GM12865 (cell line): ENCODE results near the gene ZBTB1.

ENCODE experiments used
- DNase-seq: peaks from one replicate; pipeline ENCODE4 v3.0.0; 2010; ENCODE audit warnings: low read depth
- H3K4me3 ChIP-seq: 2 replicates; pipeline ENCODE4 v1.5.1; 2011; ENCODE audit warnings: mild to moderate bottlenecking, low read depth, low read length, control low read depth
- TF ChIP-seq, protein P1 (sequence below): IDR thresholded peaks from 2 replicates; pipeline ENCODE4 v1.5.1; 2011; ENCODE audit warnings: low read length, control low read depth, low read depth, inconsistent platforms; ENCODE audit not compliant: insufficient read depth; ENCODE audit errors: missing control alignments

Gene ZBTB1

DNA sequence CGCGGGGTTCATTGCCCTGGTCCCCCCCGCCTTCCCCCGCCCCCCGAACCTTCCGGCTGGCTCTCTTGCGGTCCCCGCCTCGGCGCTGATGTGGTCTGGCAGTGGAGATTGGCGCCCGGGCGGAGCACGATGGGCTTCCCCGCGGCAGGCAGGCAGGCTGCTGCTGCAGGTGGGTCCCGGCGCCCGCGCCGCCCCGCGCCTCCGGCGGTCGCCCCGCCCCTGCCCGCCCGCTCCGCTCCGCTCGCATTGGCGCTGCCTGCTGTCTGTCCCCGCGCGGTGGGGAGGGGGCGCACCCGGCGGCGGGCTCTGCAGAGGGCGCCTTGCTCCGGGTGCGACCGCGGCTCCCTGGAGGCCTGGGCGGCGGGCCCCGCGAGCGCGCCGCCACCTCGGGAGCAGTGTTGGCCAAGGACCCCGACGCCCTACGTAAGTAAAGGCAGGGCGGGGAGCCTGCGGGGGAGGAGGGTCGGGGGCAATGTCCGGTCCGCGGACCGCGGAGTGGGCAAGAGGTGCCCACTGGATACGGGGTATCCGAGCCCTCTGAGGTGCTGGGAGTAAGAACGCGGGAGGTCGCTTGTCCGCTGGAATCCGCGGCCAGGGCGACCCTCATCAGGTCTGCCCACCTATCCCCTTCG lies 39.3 kb upstream of the ZBTB1 start, which contains the start of gene AKAP5:
AKAP5 (plus strand) TSS at position 309 of the 632 bp plus-strand sequence. CDS start 2,896 bp downstream, outside the sequence.
- DNase-seq, result peak; percentile 74
- TF ChIP-seq, protein P1, sequence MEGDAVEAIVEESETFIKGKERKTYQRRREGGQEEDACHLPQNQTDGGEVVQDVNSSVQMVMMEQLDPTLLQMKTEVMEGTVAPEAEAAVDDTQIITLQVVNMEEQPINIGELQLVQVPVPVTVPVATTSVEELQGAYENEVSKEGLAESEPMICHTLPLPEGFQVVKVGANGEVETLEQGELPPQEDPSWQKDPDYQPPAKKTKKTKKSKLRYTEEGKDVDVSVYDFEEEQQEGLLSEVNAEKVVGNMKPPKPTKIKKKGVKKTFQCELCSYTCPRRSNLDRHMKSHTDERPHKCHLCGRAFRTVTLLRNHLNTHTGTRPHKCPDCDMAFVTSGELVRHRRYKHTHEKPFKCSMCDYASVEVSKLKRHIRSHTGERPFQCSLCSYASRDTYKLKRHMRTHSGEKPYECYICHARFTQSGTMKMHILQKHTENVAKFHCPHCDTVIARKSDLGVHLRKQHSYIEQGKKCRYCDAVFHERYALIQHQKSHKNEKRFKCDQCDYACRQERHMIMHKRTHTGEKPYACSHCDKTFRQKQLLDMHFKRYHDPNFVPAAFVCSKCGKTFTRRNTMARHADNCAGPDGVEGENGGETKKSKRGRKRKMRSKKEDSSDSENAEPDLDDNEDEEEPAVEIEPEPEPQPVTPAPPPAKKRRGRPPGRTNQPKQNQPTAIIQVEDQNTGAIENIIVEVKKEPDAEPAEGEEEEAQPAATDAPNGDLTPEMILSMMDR, result no peak
- H3K4me3 ChIP-seq, result peak within 1 kb of the TSS; percentile 54

DNA sequence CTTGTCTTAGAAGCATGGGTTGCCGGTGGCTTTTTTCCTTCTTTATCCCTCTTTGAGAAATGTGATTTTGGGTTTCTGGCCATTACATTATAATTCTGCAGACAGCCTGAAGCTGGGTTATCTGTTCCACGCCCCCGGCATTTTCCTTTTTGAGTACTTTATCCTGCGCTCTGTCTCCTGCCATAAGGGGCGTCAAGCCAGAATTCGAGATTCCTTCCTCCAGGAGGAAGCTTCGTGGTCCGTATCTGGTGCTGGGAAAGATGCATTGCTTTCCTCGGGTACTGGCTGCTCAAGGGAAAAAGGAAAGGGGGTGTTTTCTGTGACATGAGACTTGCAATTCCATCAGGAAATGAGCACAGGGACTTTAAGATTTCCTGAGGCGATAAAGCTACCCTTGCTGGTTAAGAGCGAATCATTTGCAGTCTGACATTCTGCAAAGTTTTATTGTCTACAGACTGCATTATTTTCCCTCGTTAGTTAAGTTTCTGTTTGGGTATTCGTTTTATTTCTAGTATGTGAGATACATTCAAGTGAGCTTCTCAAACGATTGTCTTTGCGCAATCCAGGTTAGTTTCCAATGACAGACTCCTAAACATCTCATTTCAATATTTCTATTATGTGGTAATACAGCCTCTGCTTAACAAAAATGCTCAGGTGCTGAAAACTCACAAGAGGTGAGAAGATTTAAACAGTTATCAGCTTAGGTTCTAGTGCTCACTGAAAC lies 38.6 kb upstream of the ZBTB1 start:
- no peak for DNase-seq
- TF ChIP-seq, protein P1, result no peak
- H3K4me3 ChIP-seq, result peak overlapping the region; percentile 54

DNA sequence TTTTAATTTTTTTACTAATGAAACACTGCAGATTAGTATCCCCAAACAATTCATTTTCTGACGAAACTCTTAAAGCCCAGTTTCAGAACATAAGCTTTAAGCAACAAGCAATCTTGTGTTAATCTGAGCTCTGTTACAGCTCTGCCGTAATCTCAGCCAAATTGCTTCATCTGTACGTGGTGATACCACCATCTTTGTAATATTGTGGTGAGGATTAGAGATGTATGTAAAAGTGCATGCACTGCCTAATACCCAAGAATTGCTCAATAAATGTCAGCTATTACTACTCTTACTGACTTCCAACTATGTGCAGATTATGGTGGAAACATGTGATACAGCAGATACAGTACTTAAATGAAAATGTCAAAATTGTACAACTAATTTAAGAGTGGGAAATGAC lies 37.5 kb upstream of the ZBTB1 start:
- H3K4me3 ChIP-seq, result no peak overlapping the region
- TF ChIP-seq, protein P1, result no peak
- no peak for DNase-seq

DNA sequence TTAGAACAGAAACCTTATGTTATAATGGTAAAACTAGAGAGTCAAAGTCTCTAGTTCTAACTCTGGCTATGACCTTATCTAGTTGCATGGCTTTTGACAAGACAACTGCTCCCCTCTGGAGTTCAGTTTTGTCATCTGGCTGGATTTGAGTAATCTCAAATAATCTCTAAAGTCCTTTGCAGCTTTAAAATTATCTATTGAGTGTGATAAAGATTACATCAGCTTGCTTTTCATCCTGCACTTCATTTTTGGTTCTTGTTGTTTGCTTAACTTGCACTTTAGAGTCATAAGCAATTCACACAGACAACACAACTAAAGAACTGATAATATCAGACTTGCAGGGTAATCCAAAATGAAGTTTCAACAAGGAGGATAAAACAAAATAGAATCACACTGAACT lies 37.0 kb upstream of the ZBTB1 start:
- no peak overlapping the region for H3K4me3 ChIP-seq
- TF ChIP-seq, protein P1, result no peak
- no peak for DNase-seq

DNA sequence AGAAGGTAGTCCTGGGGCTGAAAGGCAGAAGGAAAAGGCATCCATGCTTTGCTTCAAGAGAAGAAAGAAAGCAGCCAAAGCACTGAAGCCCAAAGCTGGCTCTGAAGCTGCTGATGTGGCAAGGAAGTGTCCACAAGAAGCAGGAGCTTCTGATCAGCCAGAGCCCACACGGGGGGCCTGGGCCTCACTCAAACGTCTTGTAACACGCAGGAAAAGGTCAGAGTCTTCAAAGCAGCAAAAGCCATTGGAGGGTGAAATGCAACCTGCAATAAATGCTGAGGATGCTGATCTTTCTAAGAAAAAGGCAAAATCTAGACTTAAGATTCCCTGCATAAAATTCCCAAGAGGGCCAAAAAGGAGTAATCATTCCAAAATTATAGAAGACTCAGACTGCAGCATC lies 36.1 kb upstream of the ZBTB1 start:
- H3K4me3 ChIP-seq, result no peak overlapping the region
- TF ChIP-seq, protein P1, result no peak
- no peak for DNase-seq

DNA sequence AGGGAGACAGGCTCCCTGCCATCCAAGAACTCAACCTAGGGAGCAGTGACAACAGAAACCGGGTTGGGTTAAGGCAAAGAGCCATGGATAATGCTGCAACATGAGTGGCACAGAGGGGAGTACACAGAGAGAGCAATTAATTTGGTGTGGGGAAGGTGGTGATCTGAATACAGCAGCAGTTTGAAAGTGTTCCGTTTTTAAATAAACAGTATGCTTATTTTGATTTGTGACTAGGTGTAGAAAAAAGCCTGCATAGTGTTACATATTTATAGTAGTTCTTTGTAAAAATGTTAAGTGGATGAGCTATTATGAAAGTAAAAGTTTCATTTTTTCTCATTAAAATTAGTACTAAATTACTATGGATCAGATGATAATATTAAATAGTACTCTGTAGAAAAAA lies 30.5 kb upstream of the ZBTB1 start:
- TF ChIP-seq, protein P1, result no peak
- no peak overlapping the region for H3K4me3 ChIP-seq
- DNase-seq, result no peak
